ENCODE results near the gene PTPN14.

DNA sequence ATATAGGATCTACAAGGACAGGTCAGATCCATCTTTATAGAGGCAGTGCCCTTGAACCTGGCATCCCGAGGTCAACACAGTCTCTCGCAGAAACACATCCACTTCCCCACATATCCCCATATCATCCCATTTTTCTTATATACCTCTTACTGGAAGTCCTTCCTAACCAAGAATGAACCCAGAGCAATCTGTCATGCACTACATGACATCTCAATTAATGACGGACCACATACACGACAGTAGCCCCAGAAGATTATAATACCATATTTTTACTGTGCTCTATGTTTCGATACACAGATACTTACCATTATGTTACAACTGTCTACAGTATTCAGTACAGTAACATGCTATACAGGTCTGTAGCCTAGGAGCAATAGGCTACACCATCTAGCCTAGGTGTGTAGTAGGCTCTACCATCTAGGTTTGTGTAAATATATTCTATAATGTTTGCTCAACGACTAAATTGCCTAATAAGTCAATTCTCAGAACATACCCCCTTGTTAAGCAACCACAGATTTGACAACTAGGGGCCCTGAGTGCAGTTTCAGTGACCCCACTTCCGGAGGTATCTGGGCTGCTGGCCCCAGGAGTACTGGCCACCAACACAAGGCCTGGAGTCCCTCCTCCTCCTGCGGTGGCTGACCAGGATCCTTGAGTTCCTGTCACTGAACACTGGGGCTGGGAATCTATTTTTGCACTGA is 28.1 kb downstream of the PTPN14 start:
- TF ChIP-seq ZNF768 (tag by site-specific recombination; IDR thresholded peaks at IDR 0.05), result no peak
- TF ChIP-seq, protein P1, sequence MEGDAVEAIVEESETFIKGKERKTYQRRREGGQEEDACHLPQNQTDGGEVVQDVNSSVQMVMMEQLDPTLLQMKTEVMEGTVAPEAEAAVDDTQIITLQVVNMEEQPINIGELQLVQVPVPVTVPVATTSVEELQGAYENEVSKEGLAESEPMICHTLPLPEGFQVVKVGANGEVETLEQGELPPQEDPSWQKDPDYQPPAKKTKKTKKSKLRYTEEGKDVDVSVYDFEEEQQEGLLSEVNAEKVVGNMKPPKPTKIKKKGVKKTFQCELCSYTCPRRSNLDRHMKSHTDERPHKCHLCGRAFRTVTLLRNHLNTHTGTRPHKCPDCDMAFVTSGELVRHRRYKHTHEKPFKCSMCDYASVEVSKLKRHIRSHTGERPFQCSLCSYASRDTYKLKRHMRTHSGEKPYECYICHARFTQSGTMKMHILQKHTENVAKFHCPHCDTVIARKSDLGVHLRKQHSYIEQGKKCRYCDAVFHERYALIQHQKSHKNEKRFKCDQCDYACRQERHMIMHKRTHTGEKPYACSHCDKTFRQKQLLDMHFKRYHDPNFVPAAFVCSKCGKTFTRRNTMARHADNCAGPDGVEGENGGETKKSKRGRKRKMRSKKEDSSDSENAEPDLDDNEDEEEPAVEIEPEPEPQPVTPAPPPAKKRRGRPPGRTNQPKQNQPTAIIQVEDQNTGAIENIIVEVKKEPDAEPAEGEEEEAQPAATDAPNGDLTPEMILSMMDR (tag by site-specific recombination; IDR thresholded peaks at IDR 0.05), result no peak
- no peak for TF ChIP-seq ZNF292 (tag by site-specific recombination; IDR thresholded peaks at IDR 0.05; ENCODE audit: borderline replicate concordance, low read depth)
- TF ChIP-seq, protein P2, sequence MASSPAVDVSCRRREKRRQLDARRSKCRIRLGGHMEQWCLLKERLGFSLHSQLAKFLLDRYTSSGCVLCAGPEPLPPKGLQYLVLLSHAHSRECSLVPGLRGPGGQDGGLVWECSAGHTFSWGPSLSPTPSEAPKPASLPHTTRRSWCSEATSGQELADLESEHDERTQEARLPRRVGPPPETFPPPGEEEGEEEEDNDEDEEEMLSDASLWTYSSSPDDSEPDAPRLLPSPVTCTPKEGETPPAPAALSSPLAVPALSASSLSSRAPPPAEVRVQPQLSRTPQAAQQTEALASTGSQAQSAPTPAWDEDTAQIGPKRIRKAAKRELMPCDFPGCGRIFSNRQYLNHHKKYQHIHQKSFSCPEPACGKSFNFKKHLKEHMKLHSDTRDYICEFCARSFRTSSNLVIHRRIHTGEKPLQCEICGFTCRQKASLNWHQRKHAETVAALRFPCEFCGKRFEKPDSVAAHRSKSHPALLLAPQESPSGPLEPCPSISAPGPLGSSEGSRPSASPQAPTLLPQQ (tag by site-specific recombination; IDR thresholded peaks at IDR 0.05), result no peak
- TF ChIP-seq ZNF677 (tag by site-specific recombination; IDR thresholded peaks at IDR 0.05), result no peak

All from HEK293 (cell line).